Astrocyte (in vitro differentiated cells and primary cell): ENCODE measurements around the gene TMTC1.

Experiments
- CTCF ChIP-seq: IDR thresholded peaks from 2 replicates; pipeline ENCODE4 v1.5.1; 2011; ENCODE audit warnings: low read depth, mild to moderate bottlenecking, inconsistent platforms, low read length, moderate library complexity; ENCODE audit not compliant: insufficient read depth
- EZH2 ChIP-seq: IDR thresholded peaks from 2 replicates; pipeline ENCODE4 v1.6.1; 2012; ENCODE audit warnings: mild to moderate bottlenecking, low read length, inconsistent platforms; ENCODE audit not compliant: insufficient read depth

DNA sequence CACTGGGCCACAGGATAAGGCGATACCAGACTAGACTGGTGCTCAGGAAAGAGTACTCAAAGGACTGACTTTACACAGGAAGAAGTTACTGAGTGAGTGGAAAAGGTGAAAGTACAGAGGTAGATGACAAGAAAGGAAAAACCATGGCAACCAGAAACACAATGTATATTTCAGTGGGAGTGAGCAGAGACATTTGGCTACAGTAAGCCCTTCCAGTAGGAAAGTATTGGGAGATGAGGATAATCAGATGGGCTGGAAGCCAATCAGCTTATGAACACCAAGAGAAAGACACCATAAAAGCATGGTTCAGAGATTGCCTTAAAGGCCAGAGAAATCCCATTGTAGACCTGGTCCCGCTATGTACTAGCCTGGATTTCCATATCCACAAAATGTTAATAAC is 51.6 kb downstream of the TMTC1 start:
- TF ChIP-seq CTCF (no peak), EZH2 (no peak)
